Activated CD4-positive, alpha-beta T cell treated with anti-CD3 and anti-CD28 coated beads for 36 hours (primary cell): ENCODE data around the gene SYNDIG1. TPM values are rescaled to one million over a fixed set of nuclear protein-coding genes. Genes with fewer than 3 reads are reported as not detected.
A peak's percentile ranks its signal among the peaks of the same experiment; 100 is the strongest.

ENCODE experiments used
- ATAC-seq: fragments of 200-7000 bp; cut with Tn5 transposase; one replicate; pipeline ENCODE4 v1.10.0; 2021; ENCODE audit warnings: mild to moderate bottlenecking, moderate library complexity
- CTCF ChIA-PET: fragments of 350-600 bp; sonication (Branson Sonifier 250); formaldehyde crosslinking; loops from one replicate; lab custom pipeline; 2021; ENCODE audit warnings: antibody characterized with exemption; lab: Charles Lee
- POLR2A ChIA-PET: fragments of 350-600 bp; sonication (Branson Sonifier 250); formaldehyde crosslinking; loops from one replicate; lab custom pipeline; 2021; ENCODE audit warnings: antibody characterized with exemption, inconsistent platforms; lab: Charles Lee
- DNase-seq: peaks from one replicate; pipeline ENCODE4 v3.0.0-alpha.2; 2020
- H3K27ac Mint-ChIP-seq: one replicate; pipeline ENCODE4 v1.8.0; 2021; ENCODE audit warnings: mixed read lengths
- H3K27me3 Mint-ChIP-seq: one replicate; pipeline ENCODE4 v1.8.0; 2021; ENCODE audit warnings: mixed read lengths
- H3K36me3 Mint-ChIP-seq: one replicate; pipeline ENCODE4 v1.8.0; 2021; ENCODE audit warnings: low read depth, mixed read lengths
- H3K4me1 Mint-ChIP-seq: one replicate; pipeline ENCODE4 v1.8.0; 2021; ENCODE audit warnings: mixed read lengths
- H3K4me3 Mint-ChIP-seq: one replicate; pipeline ENCODE4 v1.8.0; 2021; ENCODE audit warnings: mild to moderate bottlenecking, moderate library complexity, mixed read lengths
- H3K9me3 Mint-ChIP-seq: one replicate; pipeline ENCODE4 v1.8.0; 2021; ENCODE audit warnings: low read depth, mixed read lengths
- intact Hi-C, 2 experiments: fragments of 100-400 bp; cut with DNase I in 1 of 2; cut with micrococcal nuclease in 1 of 2; formaldehyde crosslinking; loops; one replicate each; pipeline versions ENCODE4 v1.14.2 to v1.15.1; 2022 to 2024; cut with DNase I, micrococcal nuclease
- total RNA-seq, 2 experiments: library from RNA; stranded (reverse); gene quantifications; one replicate each; pipeline ENCODE4 v1.2.3, GENCODE V29; 2021

SYNDIG1 gene
- total RNA-seq, 2 experiments from 2014 or later: not detected

GRCh38 chr20:24461848-24462247 lies 7.6 kb upstream of the SYNDIG1 start:
- intact Hi-C loops: no loop called here
- H3K4me1 Mint-ChIP-seq: no peaks in the 10 kb centered on the region
- peaks cover 2% of the 10 kb centered on the region for H3K27me3 Mint-ChIP-seq
- DNase-seq (no peak), ATAC-seq (no peak)
- H3K36me3 Mint-ChIP-seq: no peaks in the 10 kb centered on the region
- H3K4me3 Mint-ChIP-seq: no peak overlapping the region
- H3K27ac Mint-ChIP-seq: no peak overlapping the region
- POLR2A ChIA-PET: no interaction called here
- CTCF ChIA-PET: no interaction called here
- H3K9me3 Mint-ChIP-seq: no peaks in the 10 kb centered on the region

- POLR2A ChIA-PET: no interaction called here
Measured at GRCh38 chr20:24462460-24463010, 6.9 kb upstream of the SYNDIG1 start.

GRCh38 chr20:24465159-24465558 lies 4.3 kb upstream of the SYNDIG1 start:
- ChIA-PET CTCF (no interaction called here), POLR2A (no interaction called here)
- peaks cover 2% of the 10 kb centered on the region for H3K4me1 Mint-ChIP-seq
- H3K27me3 Mint-ChIP-seq: peaks cover 11% of the 10 kb centered on the region
- no peaks in the 10 kb centered on the region for H3K36me3 Mint-ChIP-seq
- intact Hi-C loops: no loop called here
- no peak overlapping the region for H3K4me3 Mint-ChIP-seq
- DNase-seq (no peak), ATAC-seq (no peak)
- H3K9me3 Mint-ChIP-seq: no peaks in the 10 kb centered on the region
- H3K27ac Mint-ChIP-seq: no peak overlapping the region

More at GRCh38 chr20:24462460-24463010, 6.9 kb upstream of the SYNDIG1 start:
- peaks cover 4% of the 10 kb centered on the region for H3K27me3 Mint-ChIP-seq
- CTCF ChIA-PET: no interaction called here
- intact Hi-C loops: no loop called here
- H3K36me3 Mint-ChIP-seq: no peaks in the 10 kb centered on the region
- DNase-seq (no peak), ATAC-seq (no peak)
- H3K27ac Mint-ChIP-seq: no peak overlapping the region
- peaks cover under 1% of the 10 kb centered on the region for H3K4me1 Mint-ChIP-seq
- H3K9me3 Mint-ChIP-seq: no peaks in the 10 kb centered on the region
- no peak overlapping the region for H3K4me3 Mint-ChIP-seq

- ChIA-PET POLR2A (no interaction called here), CTCF (no interaction called here)
- ATAC-seq (no peak), DNase-seq (no peak)
- intact Hi-C loops: no loop called here
- Mint-ChIP-seq H3K9me3 (no peaks in the 10 kb centered on the region), H3K27me3 (peaks cover 15% of the 10 kb centered on the region), H3K27ac (no peak overlapping the region), H3K36me3 (no peaks in the 10 kb centered on the region), H3K4me1 (peaks cover 6% of the 10 kb centered on the region), H3K4me3 (no peak overlapping the region)
Measured at GRCh38 chr20:24465730-24466129, 3.7 kb upstream of the SYNDIG1 start.

- intact Hi-C loops: no loop called here
- Mint-ChIP-seq H3K27ac (no peak overlapping the region), H3K4me1 (peaks cover 12% of the 10 kb centered on the region), H3K36me3 (no peaks in the 10 kb centered on the region), H3K9me3 (no peaks in the 10 kb centered on the region), H3K27me3 (peaks cover 29% of the 10 kb centered on the region), H3K4me3 (no peak overlapping the region)
- ChIA-PET POLR2A (no interaction called here), CTCF (no interaction called here)
- no peak for ATAC-seq
- DNase-seq: no peak
Measured at GRCh38 chr20:24468401-24469115, 871 bp upstream of the SYNDIG1 start.

- Mint-ChIP-seq H3K9me3 (no peaks in the 10 kb centered on the region), H3K36me3 (no peaks in the 10 kb centered on the region), H3K27ac (no peak overlapping the region), H3K4me3 (peak overlapping the region; percentile 46), H3K4me1 (peaks cover 12% of the 10 kb centered on the region), H3K27me3 (peaks cover 27% of the 10 kb centered on the region)
- ATAC-seq (no peak), DNase-seq (peak; percentile 17)
- CTCF ChIA-PET: no interaction called here
- intact Hi-C loops: no loop called here
- POLR2A ChIA-PET: no interaction called here
Measured at GRCh38 chr20:24469894-24470745, 691 bp downstream of the SYNDIG1 start.

- Mint-ChIP-seq H3K9me3 (no peaks in the 10 kb centered on the region), H3K4me3 (peak overlapping the region; percentile 43)
- intact Hi-C loops: no loop called here
Measured at GRCh38 chr20:24470746-24471582, 1.5 kb downstream of the SYNDIG1 start.

GRCh38 chr20:24472426-24472825 lies 3.0 kb downstream of the SYNDIG1 start:
- CTCF ChIA-PET: no interaction called here
- POLR2A ChIA-PET: no interaction called here
- Mint-ChIP-seq H3K4me3 (no peak overlapping the region), H3K36me3 (no peaks in the 10 kb centered on the region), H3K27me3 (peaks cover 26% of the 10 kb centered on the region), H3K27ac (no peak overlapping the region), H3K9me3 (no peaks in the 10 kb centered on the region), H3K4me1 (peaks cover 12% of the 10 kb centered on the region)
- ATAC-seq: no peak
- DNase-seq: no peak
- intact Hi-C loops: no loop called here

More at GRCh38 chr20:24470746-24471582, 1.5 kb downstream of the SYNDIG1 start:
- Mint-ChIP-seq H3K27ac (no peak overlapping the region), H3K4me1 (peaks cover 12% of the 10 kb centered on the region), H3K36me3 (no peaks in the 10 kb centered on the region), H3K27me3 (peaks cover 27% of the 10 kb centered on the region)
- ChIA-PET POLR2A (no interaction called here), CTCF (interaction anchor here (0.5 kb wide), 1 partner anchor 448 kb away, joined by 3 read pairs; no protein-coding TSS in a partner anchor)
- DNase-seq: no peak
- ATAC-seq: no peak

- intact Hi-C loops: no loop called here
- no peaks in the 10 kb centered on the region for H3K36me3 Mint-ChIP-seq
- no peaks in the 10 kb centered on the region for H3K9me3 Mint-ChIP-seq
- H3K4me3 Mint-ChIP-seq: no peak overlapping the region
- ChIA-PET CTCF (no interaction called here), POLR2A (no interaction called here)
- ATAC-seq: no peak
- H3K4me1 Mint-ChIP-seq: peaks cover 10% of the 10 kb centered on the region
- H3K27me3 Mint-ChIP-seq: peaks cover 20% of the 10 kb centered on the region
- no peak overlapping the region for H3K27ac Mint-ChIP-seq
- DNase-seq: no peak
Measured at GRCh38 chr20:24473435-24474223, 4.2 kb downstream of the SYNDIG1 start.

GRCh38 chr20:24477831-24478547 lies 8.6 kb downstream of the SYNDIG1 start:
- peaks cover 3% of the 10 kb centered on the region for H3K27me3 Mint-ChIP-seq
- POLR2A ChIA-PET: no interaction called here
- no peaks in the 10 kb centered on the region for H3K4me1 Mint-ChIP-seq
- H3K4me3 Mint-ChIP-seq: no peak overlapping the region
- CTCF ChIA-PET: no interaction called here
- intact Hi-C loops: no loop called here
- no peaks in the 10 kb centered on the region for H3K9me3 Mint-ChIP-seq
- ATAC-seq (no peak), DNase-seq (no peak)
- H3K36me3 Mint-ChIP-seq: no peaks in the 10 kb centered on the region
- H3K27ac Mint-ChIP-seq: no peak overlapping the region
